ENCODE results near the gene TRABD2B. TPM values are rescaled to one million over a fixed set of nuclear protein-coding genes. Genes with fewer than 3 reads are reported as not detected.

Gene TRABD2B
- polyA plus RNA-seq, 1 donor = 3.0 TPM

GRCh38 chr1:47742890-47743760 is 254.1 kb downstream of the TRABD2B start:
- 40% methylated on average over 1 of the region's 9 CpGs for WGBS (ENCODE audit: insufficient coverage, low lambda C conversion rate)

DNA sequence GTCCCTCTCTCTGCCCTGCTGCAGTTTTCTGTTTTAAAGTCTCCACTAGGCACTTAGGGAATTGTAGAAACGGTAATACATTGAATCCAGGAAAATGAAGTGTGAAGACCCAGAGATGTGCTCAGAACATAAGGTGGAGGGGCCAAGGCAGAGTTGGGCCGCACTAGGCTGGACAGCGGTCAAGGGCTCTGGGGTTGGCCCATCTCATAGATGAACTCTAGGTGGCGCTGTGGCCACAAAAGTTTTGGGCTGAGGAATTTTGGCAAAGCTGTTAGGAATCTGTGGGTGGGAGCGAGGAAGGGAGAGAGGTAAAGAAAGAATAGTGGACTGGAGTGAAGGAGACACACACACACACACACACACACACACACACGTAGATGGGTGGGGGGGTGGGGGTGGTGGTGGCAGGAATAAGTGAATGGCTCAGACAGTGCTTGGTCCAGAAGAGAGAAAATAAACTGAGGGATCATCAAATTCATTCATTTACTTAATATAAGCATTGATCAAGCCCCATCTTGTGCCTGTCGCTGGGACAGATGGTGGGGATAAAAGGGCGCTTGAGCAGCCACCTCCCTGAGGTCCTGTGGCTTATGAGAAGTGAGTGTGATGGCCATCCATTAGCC is 258.5 kb downstream of the TRABD2B start:
- no CpG with 5 or more reads among the region's 8 CpGs for WGBS (ENCODE audit: insufficient coverage, low lambda C conversion rate)
- Histone ChIP-seq H3K4me3 (ENCODE audit: low read length) (no peak overlapping the region), H3K9me3 (ENCODE audit: control insufficient read depth, low read depth, low read length) (no peaks in the 10 kb centered on the region), H3K27me3 (ENCODE audit: control insufficient read depth, insufficient read depth, low read length) (no peaks in the 10 kb centered on the region), H3K27ac (ENCODE audit: low read length) (no peak overlapping the region), H3K4me1 (ENCODE audit: control insufficient read depth, insufficient read depth, low read length) (no peaks in the 10 kb centered on the region), H3K36me3 (ENCODE audit: control insufficient read depth, insufficient read depth, low read length) (no peaks in the 10 kb centered on the region)
- peak in 1 of 2 donors; percentile 38 for DNase-seq

More at GRCh38 chr1:47742890-47743760, 254.1 kb downstream of the TRABD2B start:
- Histone ChIP-seq H3K9me3 (ENCODE audit: control insufficient read depth, low read depth, low read length) (no peaks in the 10 kb centered on the region), H3K4me3 (ENCODE audit: low read length) (no peak overlapping the region), H3K27ac (ENCODE audit: low read length) (no peak overlapping the region), H3K4me1 (ENCODE audit: control insufficient read depth, insufficient read depth, low read length) (no peaks in the 10 kb centered on the region), H3K36me3 (ENCODE audit: control insufficient read depth, insufficient read depth, low read length) (no peaks in the 10 kb centered on the region), H3K27me3 (ENCODE audit: control insufficient read depth, insufficient read depth, low read length) (peaks cover 2% of the 10 kb centered on the region)
- no peak for DNase-seq

GRCh38 chr1:47732489-47732888 is 264.7 kb downstream of the TRABD2B start:
- H3K27me3 ChIP-seq (ENCODE audit: control insufficient read depth, insufficient read depth, low read length) = no peaks in the 10 kb centered on the region
- no peak overlapping the region for H3K4me3 ChIP-seq (ENCODE audit: low read length)
- H3K36me3 ChIP-seq (ENCODE audit: control insufficient read depth, insufficient read depth, low read length) = no peaks in the 10 kb centered on the region
- peaks cover 24% of the 10 kb centered on the region for H3K4me1 ChIP-seq (ENCODE audit: control insufficient read depth, insufficient read depth, low read length)
- WGBS (ENCODE audit: insufficient coverage, low lambda C conversion rate) = 80% methylated on average over 1 of the region's 4 CpGs
- peak overlapping the region; percentile 76 for H3K27ac ChIP-seq (ENCODE audit: low read length)
- no peaks in the 10 kb centered on the region for H3K9me3 ChIP-seq (ENCODE audit: control insufficient read depth, low read depth, low read length)
- peak; percentile 56 to 83 for DNase-seq

GRCh38 chr1:47731730-47732129 is 265.5 kb downstream of the TRABD2B start:
- H3K4me1 ChIP-seq (ENCODE audit: control insufficient read depth, insufficient read depth, low read length) = peaks cover 29% of the 10 kb centered on the region
- WGBS (ENCODE audit: insufficient coverage, low lambda C conversion rate) = no CpG with 5 or more reads among the region's 8 CpGs
- H3K27ac ChIP-seq (ENCODE audit: low read length) = peak overlapping the region; percentile 76
- H3K36me3 ChIP-seq (ENCODE audit: control insufficient read depth, insufficient read depth, low read length) = no peaks in the 10 kb centered on the region
- H3K9me3 ChIP-seq (ENCODE audit: control insufficient read depth, low read depth, low read length) = no peaks in the 10 kb centered on the region
- no peak overlapping the region for H3K4me3 ChIP-seq (ENCODE audit: low read length)
- no peaks in the 10 kb centered on the region for H3K27me3 ChIP-seq (ENCODE audit: control insufficient read depth, insufficient read depth, low read length)
- DNase-seq = no peak

GRCh38 chr1:47729685-47730084 is 267.5 kb downstream of the TRABD2B start:
- Histone ChIP-seq H3K27ac (ENCODE audit: low read length) (peak overlapping the region; percentile 84), H3K4me1 (ENCODE audit: control insufficient read depth, insufficient read depth, low read length) (peaks cover 45% of the 10 kb centered on the region), H3K4me3 (ENCODE audit: low read length) (no peak overlapping the region), H3K9me3 (ENCODE audit: control insufficient read depth, low read depth, low read length) (no peaks in the 10 kb centered on the region), H3K27me3 (ENCODE audit: control insufficient read depth, insufficient read depth, low read length) (peaks cover 8% of the 10 kb centered on the region), H3K36me3 (ENCODE audit: control insufficient read depth, insufficient read depth, low read length) (no peaks in the 10 kb centered on the region)
- DNase-seq = peak in 1 of 2 donors; percentile 32
- WGBS (ENCODE audit: insufficient coverage, low lambda C conversion rate) = 50% methylated on average over 1 of the region's 2 CpGs

- no peak overlapping the region for H3K4me3 ChIP-seq (ENCODE audit: low read length)
- H3K9me3 ChIP-seq (ENCODE audit: control insufficient read depth, low read depth, low read length) = no peaks in the 10 kb centered on the region
- H3K36me3 ChIP-seq (ENCODE audit: control insufficient read depth, insufficient read depth, low read length) = no peaks in the 10 kb centered on the region
- peak in 1 of 2 donors; percentile 70 for DNase-seq
- H3K27ac ChIP-seq (ENCODE audit: low read length) = peak overlapping the region; percentile 84
- WGBS (ENCODE audit: insufficient coverage, low lambda C conversion rate) = no CpG with 5 or more reads among the region's 5 CpGs
- H3K4me1 ChIP-seq (ENCODE audit: control insufficient read depth, insufficient read depth, low read length) = peaks cover 62% of the 10 kb centered on the region
- H3K27me3 ChIP-seq (ENCODE audit: control insufficient read depth, insufficient read depth, low read length) = peaks cover 15% of the 10 kb centered on the region
These were observed 269.5 kb downstream of the TRABD2B start for GRCh38 chr1:47727697-47728085.

DNA sequence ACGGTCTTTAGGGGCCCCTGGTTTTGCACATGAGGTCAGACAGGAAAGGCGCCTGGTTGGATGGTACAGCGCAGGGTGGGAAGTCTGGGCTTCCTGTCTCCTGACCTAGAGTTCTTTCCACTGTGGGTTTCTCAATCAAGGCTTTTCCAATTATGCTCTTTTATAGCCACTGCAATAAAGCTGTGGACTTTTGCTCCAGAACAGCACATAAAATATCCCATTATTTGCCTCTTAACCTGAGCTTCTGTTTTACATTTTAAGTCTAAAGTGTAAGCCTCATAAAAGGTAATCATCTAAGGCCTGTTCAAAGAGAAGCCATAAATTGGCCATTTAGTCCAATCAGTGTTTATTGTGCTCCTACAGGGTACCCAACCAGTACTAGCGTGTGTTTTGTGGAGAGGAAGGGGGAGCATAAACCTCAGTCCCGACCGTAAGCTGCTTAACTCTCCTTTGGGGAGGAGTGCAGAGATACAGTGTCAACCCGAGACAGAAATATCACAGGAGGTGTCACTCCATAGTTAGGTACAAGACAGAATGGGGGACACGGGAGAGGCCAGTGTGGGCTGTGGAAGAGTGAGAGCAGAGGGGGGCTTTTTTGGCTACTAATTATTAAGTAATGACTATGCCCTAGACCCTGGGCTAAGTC is 270.0 kb downstream of the TRABD2B start:
- peak overlapping the region; percentile 84 for H3K27ac ChIP-seq (ENCODE audit: low read length)
- peak; percentile 90 to 97 for DNase-seq
- H3K4me1 ChIP-seq (ENCODE audit: control insufficient read depth, insufficient read depth, low read length) = peaks cover 65% of the 10 kb centered on the region

GRCh38 chr1:47725992-47726855 is 271.0 kb downstream of the TRABD2B start:
- H3K27ac ChIP-seq (ENCODE audit: low read length) = peak overlapping the region; percentile 82
- WGBS (ENCODE audit: insufficient coverage, low lambda C conversion rate) = no CpG with 5 or more reads among the region's 22 CpGs
- peaks cover 15% of the 10 kb centered on the region for H3K27me3 ChIP-seq (ENCODE audit: control insufficient read depth, insufficient read depth, low read length)
- DNase-seq = peak; percentile 84 to 89
- H3K4me3 ChIP-seq (ENCODE audit: low read length) = no peak overlapping the region
- peaks cover 60% of the 10 kb centered on the region for H3K4me1 ChIP-seq (ENCODE audit: control insufficient read depth, insufficient read depth, low read length)
- no peaks in the 10 kb centered on the region for H3K36me3 ChIP-seq (ENCODE audit: control insufficient read depth, insufficient read depth, low read length)
- H3K9me3 ChIP-seq (ENCODE audit: control insufficient read depth, low read depth, low read length) = no peaks in the 10 kb centered on the region

More for the DNA sequence above, 270.0 kb downstream of the TRABD2B start:
- H3K9me3 ChIP-seq (ENCODE audit: control insufficient read depth, low read depth, low read length) = no peaks in the 10 kb centered on the region
- peaks cover 15% of the 10 kb centered on the region for H3K27me3 ChIP-seq (ENCODE audit: control insufficient read depth, insufficient read depth, low read length)
- H3K36me3 ChIP-seq (ENCODE audit: control insufficient read depth, insufficient read depth, low read length) = no peaks in the 10 kb centered on the region
- WGBS (ENCODE audit: insufficient coverage, low lambda C conversion rate) = 10% methylated on average over 2 of the region's 8 CpGs
- H3K4me3 ChIP-seq (ENCODE audit: low read length) = no peak overlapping the region

GRCh38 chr1:47725511-47725991 is 271.6 kb downstream of the TRABD2B start:
- Histone ChIP-seq H3K27ac (ENCODE audit: low read length) (peak overlapping the region; percentile 82), H3K9me3 (ENCODE audit: control insufficient read depth, low read depth, low read length) (no peaks in the 10 kb centered on the region), H3K36me3 (ENCODE audit: control insufficient read depth, insufficient read depth, low read length) (no peaks in the 10 kb centered on the region), H3K4me1 (ENCODE audit: control insufficient read depth, insufficient read depth, low read length) (peaks cover 60% of the 10 kb centered on the region), H3K4me3 (ENCODE audit: low read length) (no peak overlapping the region), H3K27me3 (ENCODE audit: control insufficient read depth, insufficient read depth, low read length) (peaks cover 15% of the 10 kb centered on the region)
- WGBS (ENCODE audit: insufficient coverage, low lambda C conversion rate) = no CpG with 5 or more reads among the region's 13 CpGs
- peak in 1 of 2 donors; percentile 37 for DNase-seq
